Upper lobe of left lung (tissue), 4 donors: ENCODE data around the gene TGFBR3.

Experiments used
- POLR2A ChIP-seq, 4 donors: fragments of 450-650 bp; IDR thresholded peaks; one replicate each; pipeline ENCODE4 v1.5.1; 2016 to 2017; ENCODE audit warnings: antibody characterized with exemption in 4 of 4, mild to moderate bottlenecking in 2 of 4
- TF ChIP-seq, protein P1 (sequence below), 6 experiments: fragments of 450-650 bp in 4 of 6; fragments of 200-600 bp in 2 of 6; sonication (generic) in 2 of 6; IDR thresholded peaks; one replicate each; pipeline ENCODE4 v1.5.1; 2016 to 2019; ENCODE audit warnings: antibody characterized with exemption in 6 of 6

DNA sequence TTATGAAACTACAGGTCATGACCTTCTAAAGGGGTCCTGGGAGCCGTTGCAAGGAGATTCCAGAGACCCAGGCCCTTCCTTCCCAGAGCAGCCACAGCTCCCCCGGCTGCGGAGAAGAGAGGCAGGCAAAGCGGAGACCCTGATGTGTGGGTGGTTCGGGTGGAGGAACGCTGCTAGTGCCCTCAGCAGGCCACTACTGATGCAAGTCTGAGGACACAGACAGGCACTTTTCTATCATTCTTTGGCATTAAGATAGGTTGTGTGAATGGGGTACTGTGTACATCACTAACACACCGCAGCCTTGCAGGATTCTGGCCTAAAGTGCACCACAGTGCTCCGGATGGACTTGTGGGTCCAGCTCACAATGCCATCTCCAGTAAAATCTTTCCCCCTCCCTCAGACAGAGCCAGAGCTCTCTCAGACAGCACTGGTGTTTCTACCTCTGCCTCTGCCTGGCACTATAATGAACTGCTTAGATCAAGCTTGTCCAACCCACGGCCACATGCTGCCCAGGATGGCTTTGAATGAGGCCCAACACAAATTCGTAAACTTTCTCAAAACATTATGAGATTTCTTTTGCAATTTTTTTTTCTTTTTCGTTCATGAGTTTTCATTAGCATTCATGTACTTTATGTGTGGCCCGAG, 121.4 kb downstream of the TGFBR3 start:
- TF ChIP-seq, protein P1, sequence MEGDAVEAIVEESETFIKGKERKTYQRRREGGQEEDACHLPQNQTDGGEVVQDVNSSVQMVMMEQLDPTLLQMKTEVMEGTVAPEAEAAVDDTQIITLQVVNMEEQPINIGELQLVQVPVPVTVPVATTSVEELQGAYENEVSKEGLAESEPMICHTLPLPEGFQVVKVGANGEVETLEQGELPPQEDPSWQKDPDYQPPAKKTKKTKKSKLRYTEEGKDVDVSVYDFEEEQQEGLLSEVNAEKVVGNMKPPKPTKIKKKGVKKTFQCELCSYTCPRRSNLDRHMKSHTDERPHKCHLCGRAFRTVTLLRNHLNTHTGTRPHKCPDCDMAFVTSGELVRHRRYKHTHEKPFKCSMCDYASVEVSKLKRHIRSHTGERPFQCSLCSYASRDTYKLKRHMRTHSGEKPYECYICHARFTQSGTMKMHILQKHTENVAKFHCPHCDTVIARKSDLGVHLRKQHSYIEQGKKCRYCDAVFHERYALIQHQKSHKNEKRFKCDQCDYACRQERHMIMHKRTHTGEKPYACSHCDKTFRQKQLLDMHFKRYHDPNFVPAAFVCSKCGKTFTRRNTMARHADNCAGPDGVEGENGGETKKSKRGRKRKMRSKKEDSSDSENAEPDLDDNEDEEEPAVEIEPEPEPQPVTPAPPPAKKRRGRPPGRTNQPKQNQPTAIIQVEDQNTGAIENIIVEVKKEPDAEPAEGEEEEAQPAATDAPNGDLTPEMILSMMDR (IDR thresholded peaks at IDR 0.05): no peak
- TF ChIP-seq POLR2A (IDR thresholded peaks at IDR 0.05): no peak
